ENCODE measurements around the gene RGR. TPM values are rescaled to one million over a fixed set of nuclear protein-coding genes. Genes with fewer than 3 reads are reported as not detected.

Gene RGR
- total and polyA plus RNA-seq, 8 donors = 0.18 to 2.7 TPM; not detected in 6

GRCh38 chr10:84264611-84265141 is 19.8 kb downstream of the RGR start:
- Histone ChIP-seq H3K27me3 (peaks cover 0 to 30% (median 0%) of the 10 kb centered on the region in 3 donors), H3K4me1 (peaks cover 0 to 6% (median 5%) of the 10 kb centered on the region in 4 donors), H3K27ac (no peak overlapping the region), H3K4me3 (no peak overlapping the region), H3K36me3 (no peaks in the 10 kb centered on the region), H3K9me3 (no peaks in the 10 kb centered on the region)
- WGBS, 5 donors = 2 to 4% (median 3%) methylated on average over 11 of the region's 11 CpGs
- intact Hi-C loops (cut with DNase I; ENCODE audit: low total_unique reads) = loop anchor here (5.0 to 10.0 kb wide), 2 partner anchors 90 to 273 kb away; no protein-coding TSS in a partner anchor
- TF ChIP-seq CTCF (IDR thresholded peaks at IDR 0.05) = peak in 5 of 7 experiments; percentile 77 to 94 (median 91)
- TF ChIP-seq EP300 (IDR thresholded peaks at IDR 0.05) = no peak
- no peak for TF ChIP-seq POLR2AphosphoS5 (IDR thresholded peaks at IDR 0.05)
- TF ChIP-seq POLR2A (IDR thresholded peaks at IDR 0.05) = no peak
- DNase-seq = peak; percentile 74 to 84

GRCh38 chr10:84265418-84265817 is 20.6 kb downstream of the RGR start:
- Histone ChIP-seq H3K4me1 (peaks cover 0 to 8% (median 5%) of the 10 kb centered on the region in 4 donors), H3K36me3 (no peaks in the 10 kb centered on the region), H3K27ac (no peak overlapping the region), H3K4me3 (no peak overlapping the region), H3K27me3 (peaks cover 0 to 26% (median 0%) of the 10 kb centered on the region in 3 donors), H3K9me3 (no peaks in the 10 kb centered on the region)
- WGBS, 5 donors = 57 to 72% (median 67%) methylated on average over 4 of the region's 4 CpGs
- DNase-seq = no peak
- TF ChIP-seq POLR2AphosphoS5 (IDR thresholded peaks at IDR 0.05) (no peak), EP300 (IDR thresholded peaks at IDR 0.05) (no peak), POLR2A (IDR thresholded peaks at IDR 0.05) (no peak), CTCF (IDR thresholded peaks at IDR 0.05) (no peak)
- intact Hi-C loops (cut with DNase I; ENCODE audit: low total_unique reads) = loop anchor here (10.0 kb wide), 1 partner anchor 89 kb away; no protein-coding TSS in a partner anchor

GRCh38 chr10:84267503-84268126 is 22.8 kb downstream of the RGR start:
- H3K4me3 ChIP-seq = no peak overlapping the region
- H3K4me1 ChIP-seq = peaks cover 0 to 16% (median 8%) of the 10 kb centered on the region in 4 donors
- no peaks in the 10 kb centered on the region for H3K36me3 ChIP-seq
- TF ChIP-seq EP300 (IDR thresholded peaks at IDR 0.05) (no peak), CTCF (IDR thresholded peaks at IDR 0.05) (peak in 3 of 7 experiments; percentile 31 to 43 (median 36))
- peak; percentile 48 to 59 for DNase-seq
- intact Hi-C loops (cut with DNase I; ENCODE audit: low total_unique reads) = loop anchor here (10.0 kb wide), 1 partner anchor 87 kb away; no protein-coding TSS in a partner anchor
- H3K27ac ChIP-seq = no peak overlapping the region
- WGBS, 5 donors = 34 to 48% (median 39%) methylated on average over 7 of the region's 7 CpGs
- H3K27me3 ChIP-seq = peaks cover 0 to 12% (median 0%) of the 10 kb centered on the region in 3 donors
- no peaks in the 10 kb centered on the region for H3K9me3 ChIP-seq

GRCh38 chr10:84269162-84269561 is 24.3 kb downstream of the RGR start:
- DNase-seq = no peak
- Histone ChIP-seq H3K27ac (no peak overlapping the region), H3K4me3 (no peak overlapping the region), H3K9me3 (no peaks in the 10 kb centered on the region), H3K27me3 (peaks cover 0 to 2% (median 0%) of the 10 kb centered on the region in 3 donors), H3K36me3 (no peaks in the 10 kb centered on the region), H3K4me1 (peaks cover 0 to 16% (median 8%) of the 10 kb centered on the region in 4 donors)
- intact Hi-C loops (cut with DNase I; ENCODE audit: low total_unique reads) = loop anchor here (10.0 kb wide), 1 partner anchor 86 kb away; no protein-coding TSS in a partner anchor
- TF ChIP-seq POLR2A (IDR thresholded peaks at IDR 0.05) (no peak), EP300 (IDR thresholded peaks at IDR 0.05) (no peak), POLR2AphosphoS5 (IDR thresholded peaks at IDR 0.05) (no peak), CTCF (IDR thresholded peaks at IDR 0.05) (no peak)
- 67 to 89% (median 76%) methylated on average over 1 of the region's 1 CpG for WGBS, 5 donors
